GM12878 (cell line): ENCODE data around the gene APOBEC3H. TPM values are rescaled to one million over a fixed set of nuclear protein-coding genes. Genes with fewer than 3 reads are reported as not detected.

Source experiments
- BCL11A ChIP-seq: IDR thresholded peaks from 2 replicates; pipeline ENCODE4 v1.6.1; 2011; ENCODE audit warnings: low read depth, low read length
- BMI1 ChIP-seq: fragments of 450-650 bp; IDR thresholded peaks from 2 replicates; pipeline ENCODE4 v1.6.1; 2016; ENCODE audit warnings: mild to moderate bottlenecking, moderate library complexity, borderline replicate concordance
- CBFB ChIP-seq: IDR thresholded peaks from 2 replicates; pipeline ENCODE4 v1.6.1; 2016; ENCODE audit warnings: antibody characterized with exemption, low read depth
- CHD1 ChIP-seq: IDR thresholded peaks from 2 replicates; pipeline ENCODE4 v1.6.1; 2012; ENCODE audit warnings: low read depth, low read length, improper control_type of control experiment
- CHD2 ChIP-seq: IDR thresholded peaks from 2 replicates; pipeline ENCODE4 v1.6.1; 2011; ENCODE audit warnings: low read depth, low read length, improper control_type of control experiment, borderline replicate concordance
- DPF2 ChIP-seq: fragments of 450-650 bp; IDR thresholded peaks from 2 replicates; pipeline ENCODE4 v1.6.1; 2017; ENCODE audit warnings: mild to moderate bottlenecking
- EED ChIP-seq: sonication (generic); IDR thresholded peaks from 2 replicates; pipeline ENCODE4 v1.6.1; 2016; ENCODE audit warnings: antibody characterized with exemption, low read depth
- EP300 ChIP-seq, 2 experiments: fragments of 150-350 bp in 1 of 2; IDR thresholded peaks; 2 replicates each; pipeline ENCODE4 v1.6.1; 2011 to 2012; ENCODE audit warnings: low read depth in 2 of 2, low read length in 2 of 2, borderline replicate concordance in 1 of 2, improper control_type of control experiment in 1 of 2, inconsistent platforms in 1 of 2; ENCODE audit not compliant: control insufficient read depth in 1 of 2
- FOS ChIP-seq: IDR thresholded peaks from 3 replicates; pipeline ENCODE4 v1.6.1; 2011; ENCODE audit warnings: borderline replicate concordance; ENCODE audit not compliant: insufficient read length; ENCODE audit errors: extremely low read depth
- GABPA ChIP-seq: IDR thresholded peaks from 2 replicates; pipeline ENCODE4 v1.6.1; 2014; ENCODE audit warnings: antibody characterized with exemption, low read depth, mild to moderate bottlenecking, inconsistent platforms
- HDGF ChIP-seq: fragments of 450-650 bp; IDR thresholded peaks from 2 replicates; pipeline ENCODE4 v1.6.1; 2016; ENCODE audit warnings: antibody characterized with exemption
- IKZF1 ChIP-seq: fragments of 450-650 bp; conservative IDR thresholded peaks from 2 replicates; pipeline ENCODE4 v1.6.1; 2017; ENCODE audit warnings: antibody characterized with exemption, mild to moderate bottlenecking
- IRF3 ChIP-seq: fragments of 450-650 bp; IDR thresholded peaks from 2 replicates; pipeline ENCODE4 v1.6.1; 2014; ENCODE audit warnings: mild to moderate bottlenecking
- JUNB ChIP-seq: IDR thresholded peaks from 2 replicates; pipeline ENCODE4 v1.6.1; 2016; ENCODE audit warnings: antibody characterized with exemption, mild to moderate bottlenecking
- KAT2A ChIP-seq: conservative IDR thresholded peaks from 2 replicates; pipeline ENCODE4 v1.6.1; 2011; ENCODE audit warnings: low read depth, low read length; ENCODE audit not compliant: control insufficient read depth
- MTA2 ChIP-seq: fragments of 450-650 bp; IDR thresholded peaks from 2 replicates; pipeline ENCODE4 v1.6.1; 2016; ENCODE audit warnings: low read depth, mild to moderate bottlenecking, moderate library complexity
- NKRF ChIP-seq: fragments of 450-650 bp; conservative IDR thresholded peaks from 2 replicates; pipeline ENCODE4 v1.6.1; 2017; ENCODE audit warnings: mild to moderate bottlenecking, moderate library complexity
- NR2C1 ChIP-seq: fragments of 450-650 bp; IDR thresholded peaks from 2 replicates; pipeline ENCODE4 v1.6.1; 2017; ENCODE audit warnings: antibody characterized with exemption, mild to moderate bottlenecking, moderate library complexity
- NRF1 ChIP-seq: conservative IDR thresholded peaks from 2 replicates; pipeline ENCODE4 v1.6.1; 2011; ENCODE audit warnings: mild to moderate bottlenecking, low read depth, low read length, improper control_type of control experiment
- PAX5 ChIP-seq: IDR thresholded peaks from 2 replicates; pipeline ENCODE4 v1.6.1; 2011; ENCODE audit warnings: low read depth, low read length, borderline replicate concordance
- PBX3 ChIP-seq: IDR thresholded peaks from 2 replicates; pipeline ENCODE4 v1.6.1; 2011; ENCODE audit warnings: mild to moderate bottlenecking, low read depth, low read length, moderate library complexity; ENCODE audit not compliant: insufficient replicate concordance
- POLR2AphosphoS2 ChIP-seq: IDR thresholded peaks from 2 replicates; pipeline ENCODE4 v1.6.1; 2011; ENCODE audit warnings: low read depth, mild to moderate bottlenecking, low read length, improper control_type of control experiment, moderate library complexity
- POU2F2 ChIP-seq: IDR thresholded peaks from 3 replicates; pipeline ENCODE4 v1.6.1; 2011; ENCODE audit warnings: low read depth, mild to moderate bottlenecking, low read length, borderline replicate concordance
- RB1 ChIP-seq: fragments of 450-650 bp; formaldehyde crosslinking; IDR thresholded peaks from 2 replicates; pipeline ENCODE4 v1.6.1; 2017; ENCODE audit warnings: mild to moderate bottlenecking, borderline replicate concordance
- SMC3 ChIP-seq: IDR thresholded peaks from 2 replicates; pipeline ENCODE4 v1.6.1; 2011; ENCODE audit warnings: low read length, improper control_type of control experiment, borderline replicate concordance
- SRF ChIP-seq, 2 experiments: IDR thresholded peaks; 2 replicates each; pipeline ENCODE4 v1.6.1; 2011; ENCODE audit warnings: low read depth in 2 of 2, low read length in 2 of 2, mild to moderate bottlenecking in 1 of 2, moderate library complexity in 1 of 2
- SUZ12 ChIP-seq: fragments of 200-600 bp; sonication (generic); IDR thresholded peaks from one replicate; pipeline ENCODE4 v1.6.1; 2018; ENCODE audit warnings: antibody characterized with exemption, mild to moderate bottlenecking; ENCODE audit not compliant: unreplicated experiment
- ZNF217 ChIP-seq: fragments of 450-650 bp; IDR thresholded peaks from 2 replicates; pipeline ENCODE4 v1.6.1; 2017; ENCODE audit warnings: antibody characterized with exemption, mild to moderate bottlenecking
- polyA plus RNA-seq, 11 experiments: library from polyadenylated mRNA; depleted of rRNA in 4 of 11; unstranded in 6 of 11; stranded (reverse) in 5 of 11; fragments of >200 nt; fragmentation: Nextera tagmentation in 4 of 11; fragmentation: Illumina TruSeq in 1 of 11; extraction: Ambion mirVana in 4 of 11; extraction: Trizol in 1 of 11; gene quantifications; 1 replicate in 1 of 11; 2 replicates in 10 of 11; pipeline versions ENCODE4 v1.2.1 to v1.2.3, GENCODE V29; 2011 to 2016; ENCODE audit warnings: inconsistent platforms in 2 of 11, missing spikeins in 2 of 11, low read depth in 1 of 11
- total RNA-seq, 4 experiments: library from RNA; depleted of rRNA in 3 of 4; stranded (reverse); fragments of >200 nt in 3 of 4; fragmentation: Illumina TruSeq in 1 of 4; extraction: Trizol in 1 of 4; gene quantifications; 2 replicates each; pipeline versions ENCODE4 v1.2.1 to v1.2.3, GENCODE V29; 2013 to 2021

The APOBEC3H gene
- total and polyA plus RNA-seq, 10 of the 15 experiments (the other 5 are each of a cell fraction or from before 2014, with no cell fraction given) = 7.5 to 23.0 (median 14.8) TPM

GRCh38 chr22:39097098-39098020 lies at the start of gene APOBEC3H (continued):
- TF ChIP-seq SRF (IDR thresholded peaks at IDR 0.05; ENCODE audit: low read depth in 2 of 2, low read length in 2 of 2) (no peak), EED (peak; percentile 74), HDGF (0 out of 2 replicates have a peak, but pooled peaks have one; percentile 57), DPF2 (peak; percentile 85), EP300 (IDR thresholded peaks at IDR 0.05; ENCODE audit: borderline replicate concordance in 1 of 2, control insufficient read depth in 1 of 2, low read depth in 2 of 2, low read length in 2 of 2) (no peak), BMI1 (no peak), ZNF217 (no peak), RB1 (0 out of 2 replicates have a peak, but pooled peaks have one; percentile 18), NKRF (no peak), CBFB (0 out of 2 replicates have a peak, but pooled peaks have one; percentile 51), PBX3 (no peak), KAT2A (no peak), POU2F2 (no peak), BCL11A (0 out of 2 replicates have a peak, but pooled peaks have one; percentile 14), GABPA (no peak), CHD1 (no peak), FOS (no peak), MTA2 (peak; percentile 53), POLR2AphosphoS2 (no peak), SUZ12 (no peak), PAX5 (peak; percentile 42; the same call in 1 of the 2 replicates), IKZF1 (peak; percentile 92), SMC3 (no peak), JUNB (no peak), IRF3 (no peak), NRF1 (no peak), NR2C1 (no peak), CHD2 (0 out of 2 replicates have a peak, but pooled peaks have one; percentile 40)
